Trophoblast cell (in vitro differentiated cells and primary cell): ENCODE results near the gene TLE2.

Experiments
- DNase-seq, 2 donors: peaks; one replicate each; pipeline ENCODE4 v3.0.0-alpha.2; 2016
- H2AFZ ChIP-seq: 2 replicates; pipeline ENCODE4 v1.6.1; 2013; ENCODE audit warnings: low read length, moderate library complexity, mild to moderate bottlenecking; ENCODE audit not compliant: insufficient read depth, poor library complexity
- H2AK5ac ChIP-seq: 2 replicates; pipeline ENCODE4 v1.6.1; 2013; ENCODE audit warnings: mild to moderate bottlenecking, low read length
- H2BK120ac ChIP-seq: 2 replicates; pipeline ENCODE4 v1.6.1; 2013; ENCODE audit warnings: low read length, mild to moderate bottlenecking, moderate library complexity; ENCODE audit not compliant: insufficient read depth, poor library complexity
- H2BK12ac ChIP-seq: 2 replicates; pipeline ENCODE4 v1.6.1; 2013; ENCODE audit warnings: mild to moderate bottlenecking, low read length, moderate library complexity
- H2BK5ac ChIP-seq: 2 replicates; pipeline ENCODE4 v1.6.1; 2013; ENCODE audit warnings: low read length, low read depth, moderate library complexity, mild to moderate bottlenecking; ENCODE audit not compliant: poor library complexity
- H3K14ac ChIP-seq: 2 replicates; pipeline ENCODE4 v1.6.1; 2013; ENCODE audit warnings: mild to moderate bottlenecking, low read length
- H3K18ac ChIP-seq: 2 replicates; pipeline ENCODE4 v1.6.1; 2013; ENCODE audit warnings: mild to moderate bottlenecking, low read length
- H3K23ac ChIP-seq: 2 replicates; pipeline ENCODE4 v1.6.1; 2013; ENCODE audit warnings: low read length
- H3K27ac ChIP-seq: 2 replicates; pipeline ENCODE4 v1.5.1; 2013; ENCODE audit warnings: low read depth, mild to moderate bottlenecking, inconsistent platforms, low read length, moderate library complexity
- H3K27me3 ChIP-seq: 2 replicates; pipeline ENCODE4 v1.6.1; 2013; ENCODE audit warnings: inconsistent platforms, mild to moderate bottlenecking, low read length, moderate library complexity; ENCODE audit not compliant: insufficient read depth
- H3K36me3 ChIP-seq, 2 experiments: 1 replicate in 1 of 2; 2 replicates in 1 of 2; pipeline ENCODE4 v1.6.1; 2013; ENCODE audit warnings: low read length in 2 of 2, mild to moderate bottlenecking in 2 of 2, moderate library complexity in 1 of 2; ENCODE audit not compliant: insufficient read depth in 2 of 2, control insufficient read depth in 1 of 2
- H3K4ac ChIP-seq: 2 replicates; pipeline ENCODE4 v1.6.1; 2013; ENCODE audit warnings: low read depth, mild to moderate bottlenecking, low read length, moderate library complexity
- H3K4me1 ChIP-seq, 2 experiments: 1 replicate in 1 of 2; 2 replicates in 1 of 2; pipeline ENCODE4 v1.6.1; 2013; ENCODE audit warnings: low read length in 2 of 2, mild to moderate bottlenecking in 2 of 2, moderate library complexity in 1 of 2; ENCODE audit not compliant: insufficient read depth in 2 of 2, control insufficient read depth in 1 of 2
- H3K4me2 ChIP-seq: 2 replicates; pipeline ENCODE4 v1.6.1; 2013; ENCODE audit warnings: inconsistent platforms, mild to moderate bottlenecking, low read length, moderate library complexity
- H3K4me3 ChIP-seq: 2 replicates; pipeline ENCODE4 v1.5.1; 2013; ENCODE audit warnings: mild to moderate bottlenecking, low read depth, low read length, inconsistent platforms
- H3K79me1 ChIP-seq: one replicate; pipeline ENCODE4 v1.6.1; 2013; ENCODE audit warnings: low read length
- H3K79me2 ChIP-seq: 2 replicates; pipeline ENCODE4 v1.6.1; 2013; ENCODE audit warnings: low read length, mild to moderate bottlenecking; ENCODE audit not compliant: control insufficient read depth, insufficient read depth, poor library complexity
- H3K9ac ChIP-seq: 2 replicates; pipeline ENCODE4 v1.6.1; 2013; ENCODE audit warnings: mild to moderate bottlenecking, low read length
- H3K9me3 ChIP-seq: 2 replicates; pipeline ENCODE4 v1.6.1; 2013; ENCODE audit warnings: low read depth, mild to moderate bottlenecking, control low read depth, inconsistent platforms, low read length; ENCODE audit not compliant: insufficient read depth
- H4K12ac ChIP-seq: 2 replicates; pipeline ENCODE4 v1.6.1; 2013; ENCODE audit warnings: low read depth, mild to moderate bottlenecking, low read length, moderate library complexity
- H4K8ac ChIP-seq: 2 replicates; pipeline ENCODE4 v1.6.1; 2013; ENCODE audit warnings: low read depth, mild to moderate bottlenecking, low read length, moderate library complexity
- H4K91ac ChIP-seq: one replicate; pipeline ENCODE4 v1.6.1; 2013; ENCODE audit warnings: low read depth, mild to moderate bottlenecking, low read length, moderate library complexity
- WGBS: extraction: QIAGEN DNeasy Blood & Tissue Kit; methylation state at CpG from one replicate; pipeline ENCODE4 v1.1.7; 2013; ENCODE audit warnings: missing lambda C conversion rate; ENCODE audit not compliant: insufficient read length, insufficient coverage; ENCODE audit errors: extremely low coverage; 5-methylcytosine and 5-hydroxymethylcytosine counted together

The TLE2 gene

DNA sequence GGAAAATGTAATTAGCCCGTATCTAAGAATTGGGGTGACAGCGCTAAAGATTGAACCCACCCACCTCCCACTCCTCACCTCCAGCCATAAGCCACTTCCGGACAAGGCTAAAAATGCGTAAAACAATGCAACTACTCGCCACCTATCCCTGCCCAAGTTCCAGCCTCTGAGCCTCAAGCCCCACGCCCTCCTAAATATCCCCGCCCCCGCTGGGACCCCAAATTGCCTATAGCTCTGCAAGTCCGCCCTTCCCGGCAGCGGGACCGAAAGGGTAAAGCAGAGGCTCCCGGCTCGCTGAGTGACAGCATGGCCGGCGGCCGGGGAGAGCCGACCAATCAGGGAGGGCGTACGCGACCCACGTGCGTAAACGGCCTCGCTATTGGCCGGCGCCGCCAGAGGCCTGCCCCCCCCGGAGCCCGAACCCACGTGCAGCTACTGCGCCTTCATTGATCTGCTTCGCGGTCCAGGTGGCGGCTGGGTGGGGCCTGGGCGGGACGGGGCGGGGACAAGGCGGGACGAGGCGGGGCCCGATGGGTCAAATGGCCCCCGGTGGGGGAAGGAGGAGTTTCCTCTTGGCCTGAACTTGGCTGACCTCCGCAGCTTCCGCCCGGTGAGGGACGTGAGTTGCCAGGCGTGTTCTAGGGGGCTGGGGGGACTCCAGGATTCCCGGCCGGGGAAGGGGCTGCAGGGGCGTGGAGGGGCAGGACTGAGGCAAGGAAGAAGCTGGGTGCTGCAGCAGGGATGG, 51.9 kb downstream of the TLE2 start, which contains the start of gene TLE6:
Gene TLE6, plus strand, starts transcription at position 564 of the 745 bp plus-strand sequence. CDS start 670 bp downstream, outside the sequence.
- Histone ChIP-seq H2AK5ac (no peak within 1 kb of the TSS), H2BK120ac (no peak within 1 kb of the TSS), H2AFZ (peak within 1 kb of the TSS; percentile 66), H4K12ac (no peak within 1 kb of the TSS), H3K4ac (no peak within 1 kb of the TSS), H3K4me3 (no peak within 1 kb of the TSS), H3K14ac (no peak within 1 kb of the TSS), H4K8ac (peak within 1 kb of the TSS; percentile 4), H3K9me3 (no peaks in the 10 kb centered on the region), H3K27me3 (peaks cover 8% of the 10 kb centered on the region), H3K18ac (no peak within 1 kb of the TSS), H2BK5ac (no peak within 1 kb of the TSS), H3K36me3 (no peaks in the 10 kb centered on the region), H3K23ac (no peak within 1 kb of the TSS), H4K91ac (no peak within 1 kb of the TSS), H3K79me1 (no peaks in the 10 kb centered on the region), H3K4me1 (peaks cover 3 to 7% of the 10 kb centered on the region in 2 experiments), H3K27ac (no peak within 1 kb of the TSS), H2BK12ac (no peak within 1 kb of the TSS), H3K4me2 (peak within 1 kb of the TSS; percentile 71), H3K79me2 (no peaks in the 10 kb centered on the region), H3K9ac (no peak within 1 kb of the TSS)
- peak; percentile 97 to 98 for DNase-seq
- WGBS = no CpG with 5 or more reads among the region's 51 CpGs

DNA sequence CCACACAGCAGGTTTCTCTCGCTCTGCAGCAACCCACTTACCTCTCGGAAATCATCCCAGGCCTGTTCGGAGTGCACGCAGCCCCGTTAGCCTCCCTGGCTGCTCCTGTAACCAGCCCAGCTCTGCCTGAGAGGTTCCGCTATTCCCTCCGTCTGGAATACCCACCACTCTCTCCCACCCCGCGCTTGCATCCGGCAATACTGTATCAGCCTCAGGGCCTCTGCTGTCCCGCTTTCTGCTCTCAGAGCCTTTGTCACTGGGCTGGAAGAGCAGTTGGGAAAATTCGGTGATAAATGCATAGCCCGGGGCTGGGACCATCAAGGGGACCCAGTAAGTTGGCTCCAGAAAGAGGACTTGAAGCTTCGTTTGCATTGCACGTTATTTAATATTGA, 52.5 kb downstream of the TLE2 start:
- H3K14ac ChIP-seq = no peak overlapping the region
- no peak overlapping the region for H3K4ac ChIP-seq
- no peaks in the 10 kb centered on the region for H3K36me3 ChIP-seq
- H2BK12ac ChIP-seq = no peak overlapping the region
- H3K4me2 ChIP-seq = peak overlapping the region; percentile 71
- peak; percentile 46 to 50 for DNase-seq
- H3K18ac ChIP-seq = no peak overlapping the region
- no peaks in the 10 kb centered on the region for H3K9me3 ChIP-seq
- H3K9ac ChIP-seq = no peak overlapping the region
- no peak overlapping the region for H3K27ac ChIP-seq
- H3K79me2 ChIP-seq = no peaks in the 10 kb centered on the region
- H3K23ac ChIP-seq = no peak overlapping the region
- no peak overlapping the region for H3K4me3 ChIP-seq
- H3K4me1 ChIP-seq = peaks cover 7 to 8% of the 10 kb centered on the region in 2 experiments
- no peak overlapping the region for H2AK5ac ChIP-seq
- no CpG with 5 or more reads among the region's 15 CpGs for WGBS
- no peak overlapping the region for H2BK5ac ChIP-seq
- peaks cover 3% of the 10 kb centered on the region for H3K79me1 ChIP-seq
- H2BK120ac ChIP-seq = no peak overlapping the region
- H4K8ac ChIP-seq = no peak overlapping the region
- H2AFZ ChIP-seq = no peak overlapping the region
- peaks cover 8% of the 10 kb centered on the region for H3K27me3 ChIP-seq
- H4K91ac ChIP-seq = no peak overlapping the region
- no peak overlapping the region for H4K12ac ChIP-seq

DNA sequence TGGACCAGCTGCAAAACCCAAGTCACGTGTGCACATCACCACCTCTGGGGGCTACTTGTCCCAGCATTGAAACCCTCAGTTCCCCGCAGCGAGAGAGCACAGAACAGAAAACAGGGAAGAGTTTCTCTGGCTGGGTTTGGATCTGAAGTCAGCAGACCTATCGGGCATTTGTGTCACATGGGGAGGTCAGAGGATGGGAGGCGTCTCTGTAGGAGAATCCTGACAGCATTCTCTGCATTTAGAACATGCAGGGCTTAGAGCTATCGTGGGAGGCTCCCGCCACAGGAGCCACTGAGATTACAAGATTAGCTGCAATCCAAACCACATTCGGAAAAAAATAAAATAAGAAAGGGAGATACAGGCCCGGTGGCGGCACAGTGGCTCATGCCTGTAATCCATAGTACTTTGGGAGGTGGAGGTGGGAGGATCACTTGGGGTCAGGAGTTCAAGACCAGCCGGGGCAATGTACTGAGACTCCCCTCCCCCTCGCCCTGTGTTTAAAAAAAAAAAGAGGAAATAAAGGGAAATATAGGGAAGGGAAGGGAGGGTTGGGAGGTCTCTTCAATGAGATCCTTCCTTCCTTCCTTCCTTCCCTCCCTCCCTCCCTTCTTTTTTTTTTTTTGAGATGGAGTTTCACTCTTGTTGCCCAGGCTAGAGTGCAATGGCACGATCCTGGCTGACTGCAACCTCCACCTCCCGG, 54.6 kb downstream of the TLE2 start:
- no peak overlapping the region for H2BK5ac ChIP-seq
- H3K9ac ChIP-seq = no peak overlapping the region
- H4K12ac ChIP-seq = no peak overlapping the region
- no peak overlapping the region for H2AFZ ChIP-seq
- H3K4me1 ChIP-seq = peaks cover 17% of the 10 kb centered on the region in 2 experiments
- no peak overlapping the region for H4K8ac ChIP-seq
- DNase-seq = peak; percentile 72 to 84
- H3K9me3 ChIP-seq = no peaks in the 10 kb centered on the region
- H3K4me2 ChIP-seq = no peak overlapping the region
- H3K4me3 ChIP-seq = no peak overlapping the region
- no peak overlapping the region for H3K14ac ChIP-seq
- peaks cover 8% of the 10 kb centered on the region for H3K27me3 ChIP-seq
- H3K27ac ChIP-seq = no peak overlapping the region
- no peaks in the 10 kb centered on the region for H3K79me2 ChIP-seq
- no CpG with 5 or more reads among the region's 14 CpGs for WGBS
- no peak overlapping the region for H2BK120ac ChIP-seq
- H3K36me3 ChIP-seq = no peaks in the 10 kb centered on the region
- no peak overlapping the region for H4K91ac ChIP-seq
- H3K18ac ChIP-seq = no peak overlapping the region
- peaks cover 11% of the 10 kb centered on the region for H3K79me1 ChIP-seq
- H3K23ac ChIP-seq = no peak overlapping the region
- H2BK12ac ChIP-seq = no peak overlapping the region
- no peak overlapping the region for H3K4ac ChIP-seq
- no peak overlapping the region for H2AK5ac ChIP-seq

DNA sequence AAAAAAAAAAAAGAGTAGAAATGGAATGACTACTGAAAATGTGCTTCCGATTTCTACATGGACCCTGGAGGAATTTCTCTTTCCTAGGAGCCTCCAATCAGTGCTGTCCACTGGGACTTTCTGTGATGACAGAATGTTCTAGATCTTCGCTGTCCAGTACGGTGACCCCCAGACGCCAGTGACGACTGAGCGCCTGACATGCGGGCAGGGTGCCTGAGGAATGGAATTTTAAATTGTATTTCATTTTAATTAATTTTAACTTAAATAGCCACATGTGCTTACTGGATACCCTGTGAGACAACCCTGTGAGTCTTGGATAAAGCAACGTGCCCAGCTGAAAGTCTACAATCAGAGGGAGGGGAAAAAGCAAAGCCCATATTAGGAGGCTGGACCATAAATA, 55.9 kb downstream of the TLE2 start:
- Histone ChIP-seq H3K79me2 (no peaks in the 10 kb centered on the region), H3K27ac (no peak overlapping the region), H3K4me2 (no peak overlapping the region), H3K4ac (no peak overlapping the region), H4K12ac (no peak overlapping the region), H2BK5ac (no peak overlapping the region), H2AFZ (no peak overlapping the region), H3K23ac (no peak overlapping the region), H2BK12ac (no peak overlapping the region), H3K4me3 (no peak overlapping the region), H4K91ac (no peak overlapping the region), H3K18ac (no peak overlapping the region), H3K9me3 (no peaks in the 10 kb centered on the region), H3K4me1 (peaks cover 17% of the 10 kb centered on the region in 2 experiments), H3K27me3 (peaks cover 8% of the 10 kb centered on the region), H3K79me1 (peaks cover 13% of the 10 kb centered on the region), H2AK5ac (no peak overlapping the region), H4K8ac (no peak overlapping the region), H3K14ac (no peak overlapping the region), H3K9ac (no peak overlapping the region), H3K36me3 (no peaks in the 10 kb centered on the region), H2BK120ac (no peak overlapping the region)
- peak in 1 of 2 donors; percentile 55 for DNase-seq
- no CpG with 5 or more reads among the region's 8 CpGs for WGBS
